GM12872 (cell line): ENCODE results near the gene VIPAS39.

Experiments used
- CTCF ChIP-seq: IDR thresholded peaks from 3 replicates; pipeline ENCODE4 v1.5.1; 2011; ENCODE audit warnings: low read depth, mild to moderate bottlenecking, low read length, moderate library complexity; ENCODE audit not compliant: insufficient read depth

VIPAS39 gene

GRCh38 chr14:77457522-77458248 is at the start of gene VIPAS39, which contains the start of gene AHSA1:
Gene VIPAS39, minus strand, starts transcription at chr14:77457601. Its CDS starts 3,499 bp downstream, at chr14:77454102.
Gene AHSA1, plus strand, starts transcription at chr14:77458093. Its CDS starts 97 bp downstream, at chr14:77458190.
- TF ChIP-seq CTCF: no peak

- no peak for TF ChIP-seq CTCF
Measured at GRCh38 chr14:77505031-77505430, 47.6 kb upstream of the VIPAS39 start.

- TF ChIP-seq CTCF: no peak
Measured at GRCh38 chr14:77503138-77503537, 45.7 kb upstream of the VIPAS39 start.

GRCh38 chr14:77502109-77502782 is 44.8 kb upstream of the VIPAS39 start:
- no peak for TF ChIP-seq CTCF

GRCh38 chr14:77498984-77499527 is 41.7 kb upstream of the VIPAS39 start:
- TF ChIP-seq CTCF: no peak

- TF ChIP-seq CTCF: no peak
Measured at GRCh38 chr14:77498120-77498979, 40.9 kb upstream of the VIPAS39 start, which contains the start of gene ISM2. Gene ISM2, minus strand, starts transcription at chr14:77498816. Its CDS starts 23 bp downstream, at chr14:77498793.
